OCI-M2 (cell line): ENCODE data around the gene GRIK1.

Experiments
- DNase-seq: peaks from one replicate; lab custom pipeline; 2025; ENCODE audit not compliant: unreplicated experiment; lab: John Stamatoyannopoulos, UW

GRIK1 gene

DNA sequence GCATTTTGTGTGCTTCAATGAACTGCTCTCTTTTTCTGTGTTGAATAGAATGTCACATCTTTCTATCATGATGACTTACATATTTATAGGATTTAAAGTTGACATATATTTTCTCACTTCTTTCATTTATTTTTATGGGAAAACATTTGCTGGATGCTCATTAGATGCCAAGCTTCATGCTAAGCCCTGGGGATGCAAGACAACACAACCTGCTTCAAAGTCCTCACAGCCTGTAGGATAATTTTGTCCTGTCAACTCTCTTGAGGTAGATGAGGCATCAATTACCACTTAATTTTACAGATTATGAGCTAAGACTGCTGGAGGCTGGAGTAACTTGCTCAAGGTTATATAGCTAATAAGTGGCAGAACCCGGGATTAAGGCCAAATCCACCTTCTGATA, 264.3 kb downstream of the GRIK1 start:
- no peak for DNase-seq

DNA sequence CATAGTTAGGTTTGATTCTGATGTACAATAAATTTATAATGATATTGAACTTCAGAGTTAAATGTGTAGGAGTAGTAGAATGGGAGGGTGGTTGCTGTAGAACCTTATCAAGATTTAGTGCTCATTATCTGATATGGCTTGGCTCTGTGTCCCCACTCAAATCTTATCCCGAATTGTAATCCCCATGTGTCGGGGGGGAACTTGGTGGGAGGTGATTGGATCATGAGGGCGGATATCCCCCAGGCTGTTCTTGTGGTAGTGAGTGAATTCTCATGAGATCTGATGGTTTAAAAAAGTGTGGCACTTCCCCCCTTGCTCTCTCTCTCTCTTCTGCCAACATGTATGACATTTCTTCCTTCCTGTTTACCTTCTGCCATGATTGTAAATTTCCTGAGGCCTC, 265.5 kb downstream of the GRIK1 start:
- DNase-seq = no peak

DNA sequence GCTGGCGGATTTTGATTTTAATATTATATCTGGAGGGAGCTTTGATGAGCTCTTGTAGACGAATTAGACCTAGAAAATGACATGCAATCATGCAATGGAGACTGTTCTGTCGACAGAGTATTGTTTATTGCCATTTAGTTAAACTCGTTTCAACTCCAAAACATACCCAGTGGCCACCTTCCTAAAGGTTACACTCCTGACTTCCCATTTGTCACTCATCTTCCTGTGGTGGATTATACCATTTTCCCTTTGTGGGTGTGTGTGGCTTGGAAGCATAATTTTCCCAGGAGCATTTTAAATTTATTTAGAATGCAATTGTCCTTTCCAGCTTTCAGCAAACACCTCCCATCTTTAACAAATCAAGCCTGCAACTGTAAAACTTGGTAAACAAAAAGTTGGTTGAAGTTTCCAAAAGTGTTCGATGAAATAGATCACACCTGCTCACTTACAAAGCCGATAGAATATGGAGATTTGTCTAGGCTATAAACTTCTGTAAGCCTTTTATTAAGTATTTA, 266.6 kb downstream of the GRIK1 start:
- no peak for DNase-seq

DNA sequence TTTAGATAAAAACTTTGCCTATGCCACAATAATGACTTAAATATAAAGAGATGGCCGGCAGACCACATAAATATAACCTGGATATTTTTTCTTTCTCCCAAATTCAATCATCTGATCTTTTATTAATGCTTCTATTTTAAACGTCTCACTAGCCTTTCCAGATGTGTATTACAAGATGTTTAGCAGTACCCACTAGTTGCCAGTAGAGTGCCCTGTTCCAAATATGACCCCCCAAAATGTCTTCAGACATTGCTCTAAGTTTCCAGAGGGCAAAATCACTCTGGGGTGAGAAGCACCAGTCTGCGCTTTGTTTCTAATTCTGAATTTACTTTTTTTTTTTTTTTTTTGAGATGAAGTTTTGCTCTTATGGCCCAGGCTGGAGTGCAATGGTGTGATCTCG, 268.1 kb downstream of the GRIK1 start:
- no peak for DNase-seq

DNA sequence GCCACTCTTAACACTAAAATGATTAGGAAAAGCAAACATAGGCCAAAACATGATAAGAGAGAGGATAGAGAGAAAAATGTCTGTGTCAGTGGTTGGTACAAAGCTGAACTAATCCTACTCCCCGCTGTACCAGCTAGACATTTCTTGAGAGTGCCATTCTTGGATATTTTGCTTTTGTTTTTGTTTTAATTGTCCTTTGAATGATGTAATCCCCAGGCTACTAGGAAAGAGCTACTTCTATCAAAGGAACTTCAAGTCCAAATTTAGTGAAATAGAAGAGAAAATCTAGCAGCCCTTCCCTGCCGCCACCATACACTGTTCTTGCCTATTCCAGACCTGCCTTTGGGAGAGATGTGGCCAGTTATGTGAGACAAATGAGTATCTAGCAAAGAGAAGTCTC, 269.6 kb downstream of the GRIK1 start:
- DNase-seq = no peak

DNA sequence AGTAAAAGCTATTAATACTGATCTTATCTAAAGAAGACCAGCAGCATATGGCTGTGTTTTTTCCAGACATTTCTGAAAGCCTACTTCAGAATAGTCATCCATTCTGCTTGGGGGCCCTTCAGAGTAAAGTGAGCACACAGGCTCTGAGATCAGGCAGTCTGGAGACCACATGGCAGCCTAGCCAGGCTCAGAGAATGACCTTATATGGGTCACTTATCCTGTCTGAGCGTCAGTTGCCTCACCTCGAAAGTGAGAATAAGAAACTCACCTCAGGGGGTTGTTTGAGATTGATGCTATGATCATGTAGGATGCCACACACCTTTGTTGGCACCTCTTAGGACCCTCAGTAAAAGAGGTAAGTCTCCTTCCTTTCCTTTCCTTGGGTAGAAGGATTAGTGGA, 270.4 kb downstream of the GRIK1 start:
- no peak for DNase-seq

DNA sequence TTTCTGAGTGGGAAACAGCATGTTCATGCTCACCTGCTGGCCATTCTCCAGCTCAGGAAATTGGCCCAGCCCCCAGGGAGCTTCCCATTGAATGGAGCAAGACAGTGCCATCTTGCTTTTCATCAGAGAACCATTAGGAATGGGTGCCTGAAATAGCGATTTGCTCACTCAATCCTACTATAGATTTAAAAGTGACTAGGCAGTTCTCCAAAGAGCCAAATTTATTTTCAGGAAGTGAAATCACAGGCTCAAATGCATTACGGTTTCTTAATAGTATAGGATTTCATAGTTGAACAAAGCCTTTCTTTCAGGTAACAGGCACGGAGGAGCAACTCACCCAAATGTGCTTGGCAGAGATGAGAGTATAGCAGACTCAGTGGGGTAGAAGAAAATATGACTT, 272.1 kb downstream of the GRIK1 start:
- DNase-seq = no peak

DNA sequence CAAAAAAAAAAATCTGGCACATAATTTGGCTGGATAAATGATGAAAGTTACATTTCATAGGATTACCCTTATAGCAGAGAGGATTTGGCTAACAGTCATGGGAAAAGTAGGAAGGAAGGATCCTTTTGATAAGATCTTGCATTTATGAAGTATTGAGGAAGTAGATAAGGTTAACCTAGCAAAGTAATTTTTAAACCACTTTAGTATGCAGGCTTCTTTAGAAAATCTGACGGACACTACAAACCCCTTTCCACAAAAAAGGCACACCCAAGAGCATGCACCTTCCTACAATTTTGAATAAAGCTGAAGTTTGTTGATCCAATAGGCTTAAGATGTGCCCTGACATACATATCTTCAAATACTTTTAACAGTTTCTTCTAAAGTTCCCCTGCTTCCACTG, 275.2 kb downstream of the GRIK1 start:
- no peak for DNase-seq

DNA sequence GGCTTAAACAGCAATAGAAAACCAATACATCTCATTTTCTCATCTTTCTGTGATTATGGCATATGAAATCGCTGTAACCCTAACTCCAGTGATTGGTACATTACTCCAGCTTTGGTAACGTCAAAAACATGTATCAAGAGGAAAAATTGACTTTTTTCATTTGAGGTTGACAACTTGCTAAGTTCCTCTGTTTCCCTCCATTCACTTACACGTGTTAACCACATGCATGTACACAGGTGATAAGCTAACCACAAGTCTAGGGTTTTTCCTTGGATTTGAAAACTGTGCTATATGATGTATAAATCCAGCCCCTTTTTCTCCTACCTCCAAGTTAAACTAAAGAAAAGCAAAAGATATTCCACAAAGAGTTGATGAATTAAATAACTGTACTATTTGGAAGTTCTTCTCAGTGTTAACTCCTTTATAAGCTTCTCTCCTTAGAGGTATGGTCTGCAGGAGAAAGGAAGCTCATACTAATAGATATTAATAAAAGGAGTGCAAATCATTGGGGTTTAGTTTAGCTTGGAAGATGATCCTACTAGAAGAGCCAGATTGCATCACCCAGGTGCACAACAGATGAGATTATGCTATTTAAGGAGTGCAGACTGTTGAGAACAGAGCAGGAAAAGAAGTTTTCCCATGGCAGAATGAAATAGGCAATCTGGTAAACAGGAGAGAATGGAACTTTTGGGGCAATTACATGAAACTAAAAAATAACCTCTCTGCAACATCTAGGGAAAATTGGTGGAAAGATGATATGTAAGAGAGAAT, 277.9 kb downstream of the GRIK1 start:
- DNase-seq = no peak

DNA sequence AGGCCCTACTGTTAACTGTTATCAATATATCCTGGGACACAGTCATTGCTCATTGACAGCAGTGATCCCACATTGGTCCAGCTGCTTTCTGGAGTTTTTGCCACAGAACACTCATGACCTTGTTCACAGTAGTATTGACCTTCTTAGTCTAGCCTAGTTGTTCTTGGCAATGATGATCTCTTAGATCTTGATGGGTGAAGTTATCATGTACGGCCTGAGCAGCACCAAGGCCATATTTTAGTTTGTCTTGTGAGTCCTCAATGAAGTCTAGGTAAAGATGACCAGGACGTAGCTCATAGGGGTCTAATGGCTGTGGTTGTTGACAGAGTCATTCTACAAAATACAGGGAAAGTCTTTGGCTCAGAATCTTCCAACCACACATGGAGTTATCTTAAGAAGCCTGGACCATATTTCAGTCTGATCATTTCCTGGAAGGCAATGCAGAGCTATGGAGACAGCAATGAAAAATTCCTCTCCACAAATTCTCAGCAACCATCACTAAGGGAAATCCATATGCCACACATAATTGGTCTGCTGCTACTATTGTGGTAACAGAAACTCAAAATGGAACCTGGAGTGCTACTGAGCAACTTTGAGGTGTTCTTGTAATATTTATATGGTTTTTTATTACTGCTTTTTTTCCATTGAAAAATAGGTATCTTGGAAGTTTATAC, 279.6 kb downstream of the GRIK1 start:
- no peak for DNase-seq

DNA sequence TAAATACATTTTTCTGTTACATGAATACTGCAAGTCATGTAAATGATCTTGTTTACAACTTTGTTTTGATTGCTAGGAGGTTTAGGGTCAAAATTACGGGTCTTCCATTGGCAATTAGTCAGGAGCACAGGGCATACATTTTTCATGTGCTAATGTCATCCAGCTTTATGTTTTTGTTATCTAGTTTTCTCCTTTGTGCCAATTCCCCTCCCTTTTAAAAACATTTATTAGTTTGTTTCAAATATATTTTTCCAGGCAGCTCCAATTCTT, 280.9 kb downstream of the GRIK1 start:
- no peak for DNase-seq

DNA sequence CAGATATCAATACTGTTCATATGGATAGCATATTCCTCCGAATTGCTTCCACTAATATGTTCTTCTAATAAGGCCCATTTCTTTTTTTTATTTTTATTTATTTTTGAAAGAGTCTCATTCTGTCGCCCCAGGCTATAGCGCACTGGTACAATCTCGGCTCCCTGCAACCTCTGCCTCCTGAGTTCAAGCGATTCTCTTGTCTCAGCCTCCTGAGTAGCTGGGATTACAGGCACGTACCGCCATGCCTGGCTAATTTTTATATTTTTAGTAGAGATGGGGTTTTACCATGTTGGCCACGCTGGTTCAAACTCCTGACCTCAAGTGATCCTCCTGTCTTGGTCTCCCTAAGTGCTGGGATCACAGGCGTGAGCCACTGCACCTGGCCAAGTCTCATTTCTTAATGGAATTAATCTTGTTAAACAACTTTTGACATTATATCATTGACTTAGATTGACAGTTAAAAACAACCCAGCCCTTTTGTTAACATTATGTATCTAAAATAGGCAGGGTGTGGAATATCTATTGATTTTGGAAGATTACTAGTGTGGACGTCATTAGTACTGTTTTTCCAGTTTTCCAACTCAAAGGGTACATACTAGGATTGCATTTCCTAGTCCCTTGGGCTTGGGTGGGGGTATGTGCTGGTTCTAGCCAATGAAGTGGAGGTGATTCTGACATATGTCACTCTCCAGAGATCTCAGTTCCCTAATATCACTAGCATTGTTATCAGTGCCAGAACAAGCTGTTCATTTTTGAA, 281.4 kb downstream of the GRIK1 start:
- no peak for DNase-seq

DNA sequence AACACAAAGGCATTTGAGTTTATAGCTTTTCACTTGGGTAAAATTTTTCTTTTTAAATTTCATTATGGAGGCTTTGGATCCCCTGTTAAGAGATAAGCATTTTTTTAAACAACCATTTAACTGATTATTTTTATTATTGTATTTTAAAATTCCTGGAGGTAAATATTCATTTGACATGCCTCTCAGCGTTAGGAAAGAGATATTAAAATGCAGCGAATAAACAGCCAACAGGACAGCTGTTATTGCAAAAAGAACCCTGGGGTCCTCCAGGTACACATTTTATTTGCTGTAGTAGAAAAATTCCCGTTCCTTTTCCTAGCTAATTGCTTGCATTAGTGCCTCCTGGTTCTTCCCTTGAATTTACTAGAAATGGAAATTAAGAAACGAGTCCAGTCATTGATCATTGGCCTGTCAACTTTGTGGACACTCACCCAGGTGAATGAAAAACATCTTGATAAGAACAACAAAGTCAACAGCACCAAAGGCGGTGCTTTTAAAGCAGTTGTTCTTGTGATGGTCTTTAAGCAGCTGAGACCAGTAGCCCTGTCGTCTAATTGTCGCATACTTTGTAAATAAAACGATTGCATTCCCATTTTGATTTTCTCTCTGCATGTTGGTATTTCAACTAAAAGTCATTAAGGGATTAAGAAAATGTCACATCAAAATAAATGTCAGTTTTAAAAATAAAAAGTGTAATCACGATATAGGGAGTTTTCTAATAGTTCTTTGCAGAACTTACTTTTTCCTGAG, 282.4 kb downstream of the GRIK1 start:
- no peak for DNase-seq

DNA sequence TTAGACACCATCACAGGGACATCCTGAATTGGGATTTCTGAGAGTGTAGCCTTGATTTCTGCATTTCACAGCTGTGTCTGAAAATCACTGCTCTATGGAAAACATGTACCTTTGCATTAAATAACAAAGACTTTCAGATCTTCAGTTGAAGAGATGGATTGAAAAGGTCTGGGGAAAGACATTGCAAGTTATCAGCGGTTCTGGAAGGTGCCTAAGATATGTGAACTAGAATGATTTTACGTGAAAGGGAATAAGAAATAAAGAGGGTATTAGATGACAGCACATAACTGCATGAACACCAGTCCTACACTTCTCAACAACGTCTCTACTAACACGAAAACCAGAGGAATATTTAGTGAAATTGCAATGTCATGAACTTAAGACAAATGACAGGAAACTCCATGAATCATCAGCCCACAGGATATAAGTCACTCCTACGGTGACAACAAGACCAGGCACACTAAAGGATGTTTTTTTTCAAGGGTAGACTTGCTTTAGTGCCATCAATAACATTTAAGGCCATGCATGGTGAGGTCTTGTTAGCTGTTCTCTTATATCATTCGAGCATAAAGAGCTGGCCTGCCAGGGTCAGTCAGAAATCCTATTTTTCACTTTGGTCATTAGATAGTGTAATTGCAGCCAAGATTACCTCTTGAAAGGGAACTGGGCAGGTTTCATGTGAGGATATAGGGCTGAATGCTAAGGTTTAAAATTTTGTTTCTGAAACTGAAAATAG, 283.1 kb downstream of the GRIK1 start:
- no peak for DNase-seq

DNA sequence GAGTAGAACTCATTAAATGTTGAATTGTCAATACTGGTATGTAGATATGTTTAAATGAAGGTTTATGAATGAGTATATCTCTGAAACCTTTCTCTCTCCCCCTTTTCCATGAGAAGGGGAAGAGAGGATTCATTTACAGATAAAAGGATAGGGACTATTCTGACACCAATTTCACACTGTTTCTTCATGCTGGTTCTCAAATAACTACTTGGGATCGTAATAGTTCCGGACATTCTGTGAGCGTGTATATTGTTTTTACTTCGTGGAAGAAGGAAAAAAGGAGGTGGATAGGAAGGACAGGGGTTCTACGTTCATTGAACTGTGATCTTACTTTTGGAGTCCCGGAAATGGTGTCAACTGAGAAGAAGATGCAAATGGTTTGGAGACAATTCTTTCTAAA, 284.2 kb downstream of the GRIK1 start:
- DNase-seq = no peak

DNA sequence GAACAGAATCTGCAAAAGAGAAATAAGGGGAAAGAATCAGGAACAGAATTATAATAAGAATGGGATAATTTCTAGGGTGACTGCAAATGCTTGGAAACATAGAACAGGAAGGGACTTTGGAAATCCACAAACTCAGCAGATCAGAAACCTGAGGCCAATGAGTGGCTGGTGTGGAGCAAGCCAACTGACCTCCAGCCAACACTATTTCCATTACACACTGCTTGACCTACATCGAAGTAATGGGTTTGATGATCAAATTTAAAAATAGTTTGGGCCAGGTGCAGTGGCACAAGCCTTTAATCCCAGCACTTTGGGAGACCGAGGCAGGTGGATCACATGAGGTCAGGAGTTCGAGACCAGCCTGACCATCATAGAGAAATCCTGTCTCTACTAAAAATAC, 284.9 kb downstream of the GRIK1 start:
- DNase-seq = no peak

DNA sequence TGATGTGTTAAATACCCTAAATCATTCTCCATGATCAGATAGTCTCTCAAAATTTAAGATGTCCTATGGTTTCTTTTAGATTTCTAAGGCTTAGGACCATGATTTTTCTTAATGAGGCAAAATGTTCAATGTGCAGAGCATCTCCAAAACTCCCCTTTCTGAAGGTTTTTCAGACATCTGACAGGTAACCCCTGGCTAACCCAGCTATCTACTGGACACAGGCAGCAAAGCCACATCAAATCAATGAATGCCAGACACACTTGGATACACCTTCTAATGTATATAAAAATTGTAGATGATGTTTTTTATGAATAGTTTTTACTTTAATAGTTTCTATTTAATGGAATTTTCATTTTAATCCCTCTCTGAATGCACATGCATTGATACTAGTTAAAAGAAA, 285.6 kb downstream of the GRIK1 start:
- no peak for DNase-seq

DNA sequence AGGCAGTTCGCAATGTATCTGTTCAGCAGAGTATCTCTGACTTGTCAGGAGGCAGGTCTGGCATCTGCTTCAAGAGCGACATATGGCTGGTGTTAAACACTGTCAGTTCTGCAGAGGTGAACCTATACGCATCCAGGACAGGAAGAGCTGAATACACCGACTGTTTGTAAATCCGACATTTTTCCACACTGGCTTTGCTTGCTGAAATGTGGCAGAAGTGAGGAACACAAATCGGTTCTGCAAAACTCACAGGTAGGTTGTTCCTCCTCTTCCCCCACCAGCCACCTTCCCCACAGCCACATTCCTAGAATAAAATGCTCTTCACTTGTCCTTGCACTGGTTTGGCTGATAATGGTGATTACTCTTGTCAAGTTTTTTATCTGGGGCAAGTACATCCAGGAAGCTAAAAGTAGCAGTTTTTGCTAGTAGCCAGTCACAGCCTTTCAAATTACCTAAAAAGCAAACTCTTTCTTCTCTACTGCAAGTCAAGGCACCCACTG, 289.2 kb downstream of the GRIK1 start:
- no peak for DNase-seq

DNA sequence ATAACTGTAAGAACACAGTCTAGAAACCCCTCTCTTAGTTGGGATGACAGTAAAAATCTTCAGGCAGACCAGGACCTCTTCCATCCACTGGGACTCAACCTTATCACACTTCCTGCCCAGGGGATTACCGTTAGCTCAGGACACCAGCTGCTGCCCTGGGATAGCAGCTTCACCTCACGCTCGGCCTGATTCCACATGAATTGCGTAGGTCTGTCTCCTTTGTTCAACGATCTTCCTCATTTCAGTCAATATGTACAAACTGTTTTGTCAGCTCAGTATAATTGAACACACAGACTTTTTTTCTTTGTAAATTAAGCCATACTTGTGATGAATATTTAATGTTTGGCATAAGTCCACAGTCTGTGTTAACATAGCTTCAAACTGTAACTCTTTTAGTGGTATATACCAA, 290.4 kb downstream of the GRIK1 start:
- DNase-seq = peak; percentile 71

DNA sequence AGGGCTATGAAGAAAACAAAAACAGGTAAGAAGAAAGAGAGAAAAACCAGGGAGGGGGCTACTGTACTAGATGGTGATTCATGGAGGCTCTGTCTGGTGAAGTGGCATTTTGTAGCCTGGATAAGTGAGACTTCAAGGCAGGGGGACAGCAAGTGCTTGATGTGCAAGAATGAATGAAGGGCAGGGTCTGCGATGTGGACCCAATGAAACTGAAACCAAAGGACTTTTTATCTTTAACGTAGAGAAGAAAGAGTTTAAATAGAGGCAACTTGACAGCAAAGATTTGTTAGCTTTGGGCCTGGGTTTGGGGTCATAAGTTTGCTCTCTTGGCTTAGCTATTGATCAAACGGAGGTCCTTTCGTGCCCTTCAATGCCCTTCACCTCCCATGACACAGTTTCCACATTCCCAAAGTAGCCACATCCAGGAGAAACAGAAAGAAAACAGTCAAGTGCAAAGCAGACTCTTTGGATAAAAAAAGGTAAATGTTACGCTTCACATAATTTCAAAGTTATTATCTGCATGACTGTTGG, 291.0 kb downstream of the GRIK1 start:
- no peak for DNase-seq
